ENCODE measurements around the gene RASSF5. TPM values are rescaled to one million over a fixed set of nuclear protein-coding genes. Genes with fewer than 3 reads are reported as not detected.

The RASSF5 gene
- total and polyA plus RNA-seq, 9 of the 15 experiments (the other 6 are each of a cell fraction or from before 2014, with no cell fraction given): 6.1 to 41.0 (median 25.2) TPM

DNA sequence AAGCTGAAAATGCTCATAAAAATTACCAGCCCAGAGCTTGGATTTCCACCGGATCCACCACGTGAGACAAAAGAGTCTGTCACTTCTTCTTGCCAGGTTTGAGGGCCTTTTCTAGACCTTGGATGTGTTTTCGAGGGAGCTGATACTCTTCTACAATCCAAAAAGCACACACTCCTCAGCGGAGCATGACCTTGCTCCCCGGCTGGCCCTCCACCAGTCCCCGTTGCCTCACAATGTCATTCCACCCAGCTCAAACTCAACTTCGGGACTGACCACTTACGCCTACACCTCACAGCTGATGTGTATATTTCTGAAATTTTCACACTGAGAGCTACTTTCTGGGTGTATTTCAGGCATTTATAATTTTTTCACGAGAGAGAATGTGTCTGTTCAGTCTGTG lies 84.4 kb downstream of the RASSF5 start (continued):
- TF ChIP-seq, protein P1, sequence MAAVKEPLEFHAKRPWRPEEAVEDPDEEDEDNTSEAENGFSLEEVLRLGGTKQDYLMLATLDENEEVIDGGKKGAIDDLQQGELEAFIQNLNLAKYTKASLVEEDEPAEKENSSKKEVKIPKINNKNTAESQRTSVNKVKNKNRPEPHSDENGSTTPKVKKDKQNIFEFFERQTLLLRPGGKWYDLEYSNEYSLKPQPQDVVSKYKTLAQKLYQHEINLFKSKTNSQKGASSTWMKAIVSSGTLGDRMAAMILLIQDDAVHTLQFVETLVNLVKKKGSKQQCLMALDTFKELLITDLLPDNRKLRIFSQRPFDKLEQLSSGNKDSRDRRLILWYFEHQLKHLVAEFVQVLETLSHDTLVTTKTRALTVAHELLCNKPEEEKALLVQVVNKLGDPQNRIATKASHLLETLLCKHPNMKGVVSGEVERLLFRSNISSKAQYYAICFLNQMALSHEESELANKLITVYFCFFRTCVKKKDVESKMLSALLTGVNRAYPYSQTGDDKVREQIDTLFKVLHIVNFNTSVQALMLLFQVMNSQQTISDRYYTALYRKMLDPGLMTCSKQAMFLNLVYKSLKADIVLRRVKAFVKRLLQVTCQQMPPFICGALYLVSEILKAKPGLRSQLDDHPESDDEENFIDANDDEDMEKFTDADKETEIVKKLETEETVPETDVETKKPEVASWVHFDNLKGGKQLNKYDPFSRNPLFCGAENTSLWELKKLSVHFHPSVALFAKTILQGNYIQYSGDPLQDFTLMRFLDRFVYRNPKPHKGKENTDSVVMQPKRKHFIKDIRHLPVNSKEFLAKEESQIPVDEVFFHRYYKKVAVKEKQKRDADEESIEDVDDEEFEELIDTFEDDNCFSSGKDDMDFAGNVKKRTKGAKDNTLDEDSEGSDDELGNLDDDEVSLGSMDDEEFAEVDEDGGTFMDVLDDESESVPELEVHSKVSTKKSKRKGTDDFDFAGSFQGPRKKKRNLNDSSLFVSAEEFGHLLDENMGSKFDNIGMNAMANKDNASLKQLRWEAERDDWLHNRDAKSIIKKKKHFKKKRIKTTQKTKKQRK (IDR thresholded peaks at IDR 0.05; ENCODE audit: borderline replicate concordance, low read depth, low read length): no peak
- TF ChIP-seq SAFB2 (IDR thresholded peaks at IDR 0.05; ENCODE audit: borderline replicate concordance, low read depth, low read length, severe bottlenecking) (no peak), HDAC3 (IDR thresholded peaks at IDR 0.05; ENCODE audit: borderline replicate concordance, partially characterized antibody) (no peak), ZNF263 (CRISPR knock-in tag; IDR thresholded peaks at IDR 0.05; ENCODE audit: borderline replicate concordance) (no peak), CBX2 (IDR thresholded peaks at IDR 0.05; ENCODE audit: insufficient read depth, low read length, poor library complexity, severe bottlenecking) (no peak), ZNF586 (CRISPR knock-in tag; conservative IDR thresholded peaks at IDR 0.05) (no peak)
- TF ChIP-seq, protein P2, sequence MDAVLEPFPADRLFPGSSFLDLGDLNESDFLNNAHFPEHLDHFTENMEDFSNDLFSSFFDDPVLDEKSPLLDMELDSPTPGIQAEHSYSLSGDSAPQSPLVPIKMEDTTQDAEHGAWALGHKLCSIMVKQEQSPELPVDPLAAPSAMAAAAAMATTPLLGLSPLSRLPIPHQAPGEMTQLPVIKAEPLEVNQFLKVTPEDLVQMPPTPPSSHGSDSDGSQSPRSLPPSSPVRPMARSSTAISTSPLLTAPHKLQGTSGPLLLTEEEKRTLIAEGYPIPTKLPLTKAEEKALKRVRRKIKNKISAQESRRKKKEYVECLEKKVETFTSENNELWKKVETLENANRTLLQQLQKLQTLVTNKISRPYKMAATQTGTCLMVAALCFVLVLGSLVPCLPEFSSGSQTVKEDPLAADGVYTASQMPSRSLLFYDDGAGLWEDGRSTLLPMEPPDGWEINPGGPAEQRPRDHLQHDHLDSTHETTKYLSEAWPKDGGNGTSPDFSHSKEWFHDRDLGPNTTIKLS (IDR thresholded peaks at IDR 0.05; ENCODE audit: borderline replicate concordance, low read depth): no peak
- TF ChIP-seq, protein P3, sequence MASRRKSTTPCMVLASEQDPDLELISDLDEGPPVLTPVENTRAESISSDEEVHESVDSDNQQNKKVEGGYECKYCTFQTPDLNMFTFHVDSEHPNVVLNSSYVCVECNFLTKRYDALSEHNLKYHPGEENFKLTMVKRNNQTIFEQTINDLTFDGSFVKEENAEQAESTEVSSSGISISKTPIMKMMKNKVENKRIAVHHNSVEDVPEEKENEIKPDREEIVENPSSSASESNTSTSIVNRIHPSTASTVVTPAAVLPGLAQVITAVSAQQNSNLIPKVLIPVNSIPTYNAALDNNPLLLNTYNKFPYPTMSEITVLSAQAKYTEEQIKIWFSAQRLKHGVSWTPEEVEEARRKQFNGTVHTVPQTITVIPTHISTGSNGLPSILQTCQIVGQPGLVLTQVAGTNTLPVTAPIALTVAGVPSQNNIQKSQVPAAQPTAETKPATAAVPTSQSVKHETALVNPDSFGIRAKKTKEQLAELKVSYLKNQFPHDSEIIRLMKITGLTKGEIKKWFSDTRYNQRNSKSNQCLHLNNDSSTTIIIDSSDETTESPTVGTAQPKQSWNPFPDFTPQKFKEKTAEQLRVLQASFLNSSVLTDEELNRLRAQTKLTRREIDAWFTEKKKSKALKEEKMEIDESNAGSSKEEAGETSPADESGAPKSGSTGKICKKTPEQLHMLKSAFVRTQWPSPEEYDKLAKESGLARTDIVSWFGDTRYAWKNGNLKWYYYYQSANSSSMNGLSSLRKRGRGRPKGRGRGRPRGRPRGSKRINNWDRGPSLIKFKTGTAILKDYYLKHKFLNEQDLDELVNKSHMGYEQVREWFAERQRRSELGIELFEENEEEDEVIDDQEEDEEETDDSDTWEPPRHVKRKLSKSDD (conservative IDR thresholded peaks at IDR 0.05; ENCODE audit: low read length): no peak

All from K562 (cell line).